ENCODE data around the gene GCNA. TPM values are rescaled to one million over a fixed set of nuclear protein-coding genes. Genes with fewer than 3 reads are reported as not detected.

GCNA gene
- total RNA-seq, 1 donor from 2014 or later: 0.52 TPM

DNA sequence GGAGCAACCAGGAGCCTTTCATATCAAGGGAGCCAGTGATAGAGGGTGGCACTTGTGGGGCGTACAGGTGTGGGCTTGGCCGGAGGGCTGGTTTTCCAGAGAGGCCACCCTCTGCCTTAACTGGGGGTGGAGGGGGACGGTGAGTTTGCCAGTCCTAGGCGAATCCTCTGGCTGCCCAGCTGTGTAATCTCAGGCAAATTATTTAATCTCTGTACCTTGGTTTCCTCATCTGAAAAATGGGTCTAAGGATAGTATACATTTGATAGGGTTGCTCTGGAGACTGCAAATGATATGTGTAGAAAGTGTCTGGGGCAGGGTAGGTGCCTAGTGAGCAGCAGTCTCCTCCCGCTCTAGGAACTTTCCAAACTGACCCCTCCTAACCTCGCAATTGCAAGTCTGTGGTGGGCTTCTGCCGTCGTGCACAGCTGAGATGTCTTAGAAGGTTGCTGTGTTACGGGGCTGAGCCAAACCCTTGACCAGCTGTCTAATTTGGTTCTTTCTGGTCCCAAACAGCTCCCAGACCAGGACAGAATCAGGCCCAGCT is 43.9 kb downstream of the GCNA start:
- TF ChIP-seq, protein P1, sequence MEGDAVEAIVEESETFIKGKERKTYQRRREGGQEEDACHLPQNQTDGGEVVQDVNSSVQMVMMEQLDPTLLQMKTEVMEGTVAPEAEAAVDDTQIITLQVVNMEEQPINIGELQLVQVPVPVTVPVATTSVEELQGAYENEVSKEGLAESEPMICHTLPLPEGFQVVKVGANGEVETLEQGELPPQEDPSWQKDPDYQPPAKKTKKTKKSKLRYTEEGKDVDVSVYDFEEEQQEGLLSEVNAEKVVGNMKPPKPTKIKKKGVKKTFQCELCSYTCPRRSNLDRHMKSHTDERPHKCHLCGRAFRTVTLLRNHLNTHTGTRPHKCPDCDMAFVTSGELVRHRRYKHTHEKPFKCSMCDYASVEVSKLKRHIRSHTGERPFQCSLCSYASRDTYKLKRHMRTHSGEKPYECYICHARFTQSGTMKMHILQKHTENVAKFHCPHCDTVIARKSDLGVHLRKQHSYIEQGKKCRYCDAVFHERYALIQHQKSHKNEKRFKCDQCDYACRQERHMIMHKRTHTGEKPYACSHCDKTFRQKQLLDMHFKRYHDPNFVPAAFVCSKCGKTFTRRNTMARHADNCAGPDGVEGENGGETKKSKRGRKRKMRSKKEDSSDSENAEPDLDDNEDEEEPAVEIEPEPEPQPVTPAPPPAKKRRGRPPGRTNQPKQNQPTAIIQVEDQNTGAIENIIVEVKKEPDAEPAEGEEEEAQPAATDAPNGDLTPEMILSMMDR (conservative IDR thresholded peaks at IDR 0.05; ENCODE audit: low read depth, low read length): no peak
- DNase-seq (ENCODE audit: low read depth): no peak
- H3K4me3 ChIP-seq (ENCODE audit: low read depth, low read length): no peak overlapping the region

DNA sequence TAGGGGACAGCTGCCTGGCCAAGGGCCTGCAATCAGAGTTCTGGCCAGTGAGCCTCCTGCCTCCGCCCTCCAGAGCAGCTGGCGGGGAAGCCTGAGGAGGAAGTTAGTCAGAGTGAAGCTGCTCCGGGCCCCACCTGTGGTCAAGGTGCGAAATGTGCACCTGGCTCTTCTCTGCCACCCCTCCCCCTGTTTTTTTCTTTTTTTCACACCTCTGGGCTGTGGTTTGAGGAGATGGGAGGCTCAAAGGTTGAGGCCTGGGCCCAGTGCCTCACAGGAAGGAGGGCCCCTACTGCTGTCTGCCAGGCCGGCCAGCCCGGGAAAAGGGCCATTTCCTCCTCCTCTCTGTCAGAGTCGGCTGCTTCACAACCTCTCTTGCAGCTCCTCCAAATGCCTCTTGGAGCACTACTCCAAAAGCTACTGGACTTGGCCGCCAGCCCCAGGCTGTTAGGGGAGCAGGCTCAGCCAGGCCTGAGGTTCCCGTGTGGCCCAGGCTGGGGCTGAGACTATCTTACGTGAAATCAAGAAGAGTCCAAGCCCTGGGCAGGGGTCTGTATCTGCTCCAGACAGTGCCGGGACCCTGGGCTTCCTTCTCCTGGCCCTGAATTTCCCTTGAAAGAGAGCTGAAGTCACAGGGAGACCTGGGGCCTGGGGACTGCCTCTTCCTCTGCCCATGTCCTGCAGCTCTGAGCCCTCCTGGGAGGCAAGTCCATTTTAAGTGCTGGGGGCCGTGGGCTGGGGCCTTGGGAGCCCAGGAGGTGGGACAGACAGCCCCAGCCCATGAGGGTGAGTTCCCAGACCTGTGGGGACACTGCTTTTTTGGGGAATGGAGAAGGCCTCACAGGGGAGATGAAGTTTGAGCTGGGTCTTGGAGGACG is 44.6 kb downstream of the GCNA start:
- TF ChIP-seq, protein P1 (conservative IDR thresholded peaks at IDR 0.05; ENCODE audit: low read depth, low read length): no peak
- no peak overlapping the region for H3K4me3 ChIP-seq (ENCODE audit: low read depth, low read length)
- DNase-seq (ENCODE audit: low read depth): no peak

DNA sequence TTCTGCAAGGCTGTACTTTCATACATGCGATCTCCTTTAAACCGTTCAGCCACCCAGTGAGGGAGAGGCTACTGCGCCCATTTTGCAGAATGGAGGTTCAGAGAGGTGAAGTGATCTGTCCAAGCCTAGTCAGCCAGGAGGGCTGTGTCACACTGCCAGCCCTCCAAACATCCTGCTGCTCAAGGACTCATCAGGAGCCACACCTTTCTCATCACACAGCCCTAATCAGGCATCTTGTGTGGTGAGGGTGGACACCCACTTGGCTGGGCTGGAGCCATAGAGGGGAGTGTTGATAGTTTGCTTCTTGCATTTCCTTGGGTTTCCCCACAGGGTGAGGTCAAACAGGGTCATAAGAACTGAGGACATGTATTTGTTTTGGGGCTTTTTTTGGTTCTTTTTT is 45.5 kb downstream of the GCNA start:
- no peak overlapping the region for H3K4me3 ChIP-seq (ENCODE audit: low read depth, low read length)
- TF ChIP-seq, protein P1 (conservative IDR thresholded peaks at IDR 0.05; ENCODE audit: low read depth, low read length): no peak
- DNase-seq (ENCODE audit: low read depth): no peak

DNA sequence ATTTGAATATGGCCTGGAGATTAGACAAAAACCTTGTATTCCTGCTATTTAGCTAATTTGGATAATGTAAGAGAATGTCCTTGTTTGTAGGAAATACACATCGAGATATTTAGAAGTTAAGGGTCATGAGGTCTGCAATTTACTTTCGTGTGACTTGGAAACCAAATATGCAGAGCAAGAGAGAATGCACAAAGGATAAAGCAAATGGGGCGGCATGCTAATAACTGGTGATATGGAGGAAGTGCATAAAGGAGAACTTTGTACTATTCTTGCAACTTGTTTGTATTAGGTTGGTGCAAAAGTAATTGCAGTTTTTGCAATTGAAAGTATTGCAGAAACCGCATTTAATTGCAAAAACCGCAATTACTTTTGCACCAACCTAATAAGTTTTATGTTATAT is 47.2 kb downstream of the GCNA start:
- H3K4me3 ChIP-seq (ENCODE audit: low read depth, low read length): no peak overlapping the region
- TF ChIP-seq, protein P1 (conservative IDR thresholded peaks at IDR 0.05; ENCODE audit: low read depth, low read length): no peak
- DNase-seq (ENCODE audit: low read depth): no peak

DNA sequence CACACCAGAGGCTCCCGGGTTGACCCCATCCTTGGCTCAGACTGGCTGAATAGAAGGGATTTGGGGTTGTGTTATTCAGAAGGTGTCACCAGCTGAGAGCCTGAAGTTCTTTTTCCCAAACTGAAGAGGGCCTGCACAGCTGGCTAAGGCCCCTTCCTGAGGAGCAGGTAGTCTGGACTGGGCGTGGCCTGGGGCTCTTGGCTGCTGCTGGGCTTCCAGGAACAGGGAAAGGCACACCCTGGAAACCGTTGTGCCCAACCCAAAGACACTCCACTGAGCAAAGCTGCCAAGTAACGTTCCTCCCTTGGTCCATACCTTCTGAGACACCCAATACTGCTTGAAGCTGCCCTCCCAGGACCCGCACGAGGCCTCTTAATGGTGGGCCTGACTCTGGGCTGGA is 48.3 kb downstream of the GCNA start:
- no peak overlapping the region for H3K4me3 ChIP-seq (ENCODE audit: low read depth, low read length)
- DNase-seq (ENCODE audit: low read depth): no peak
- TF ChIP-seq, protein P1 (conservative IDR thresholded peaks at IDR 0.05; ENCODE audit: low read depth, low read length): no peak

DNA sequence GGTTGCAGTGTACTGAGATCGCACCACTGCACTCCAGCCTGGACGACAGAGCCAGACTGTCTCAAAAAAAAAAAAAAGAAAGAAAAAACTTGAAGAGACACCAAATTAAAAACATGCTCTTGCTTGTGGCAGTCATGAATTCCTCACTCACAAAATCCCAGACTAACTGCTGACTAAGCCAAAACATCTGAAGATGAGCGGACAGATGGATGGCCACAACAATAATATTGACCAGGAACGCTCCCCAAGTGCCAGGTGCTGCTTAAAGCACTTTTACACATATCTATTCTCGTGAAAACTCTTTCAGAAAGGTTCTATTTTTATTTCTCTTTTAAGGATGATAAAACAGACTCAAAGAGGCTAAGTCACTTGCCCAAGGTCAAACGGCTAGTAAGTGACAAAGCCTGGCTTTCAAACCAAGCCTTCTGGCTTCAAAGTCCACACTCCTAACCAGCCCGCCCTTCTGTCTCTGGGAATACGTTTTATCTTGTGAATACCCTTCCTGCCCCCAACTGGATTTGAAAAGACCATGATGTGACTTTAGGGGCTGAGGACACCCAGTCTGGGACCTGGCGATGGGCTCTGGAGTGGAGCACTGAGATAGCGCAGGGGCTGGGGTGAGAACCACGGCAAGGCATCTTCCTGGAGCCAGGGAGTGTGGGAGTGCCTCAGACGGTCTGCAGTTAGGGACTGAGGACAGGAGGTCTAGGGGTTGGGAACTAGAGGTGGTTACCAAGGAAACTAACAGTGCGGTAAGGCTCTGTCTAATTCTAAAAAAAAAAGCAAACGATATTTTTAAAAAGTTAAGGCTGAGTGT is 49.6 kb downstream of the GCNA start:
- H3K4me3 ChIP-seq (ENCODE audit: low read depth, low read length): no peak overlapping the region
- TF ChIP-seq, protein P1 (conservative IDR thresholded peaks at IDR 0.05; ENCODE audit: low read depth, low read length): no peak
- DNase-seq (ENCODE audit: low read depth): no peak

Data from epithelial cell of proximal tubule (primary cell).